Amygdala (tissue), 56 donors: ENCODE results near the gene ANKRD34A.
A peak's percentile ranks its signal among the peaks of the same experiment; 100 is the strongest.

Experiments used
- DNase-seq, 56 donors: peaks; one replicate each; lab custom pipeline; 2025; lab: John Stamatoyannopoulos, UW

The ANKRD34A gene

GRCh38 chr1:145991735-145992412 lies 27.5 kb upstream of the ANKRD34A start:
- DNase-seq, result no peak

GRCh38 chr1:145990249-145990855 lies 26.0 kb upstream of the ANKRD34A start:
- no peak for DNase-seq

GRCh38 chr1:145988773-145989172 lies 24.4 kb upstream of the ANKRD34A start:
- no peak for DNase-seq

- DNase-seq, result no peak
These were observed 23.6 kb upstream of the ANKRD34A start for GRCh38 chr1:145987926-145988325.

- DNase-seq, result no peak
These were observed 22.2 kb upstream of the ANKRD34A start for GRCh38 chr1:145986551-145986950.

GRCh38 chr1:145985502-145986439 lies 21.4 kb upstream of the ANKRD34A start:
- DNase-seq, result peak in 2 of 56 donors; percentile 12 to 18

- DNase-seq, result no peak
These were observed 20.7 kb upstream of the ANKRD34A start for GRCh38 chr1:145985129-145985501.

- DNase-seq, result no peak
These were observed 19.8 kb upstream of the ANKRD34A start for GRCh38 chr1:145983960-145984830.

- no peak for DNase-seq
These were observed 18.9 kb upstream of the ANKRD34A start for GRCh38 chr1:145983206-145983675.

- no peak for DNase-seq
These were observed 17.8 kb upstream of the ANKRD34A start for GRCh38 chr1:145982010-145982723.

GRCh38 chr1:145980457-145980994 lies 16.2 kb upstream of the ANKRD34A start:
- no peak for DNase-seq

- DNase-seq, result no peak
These were observed 15.5 kb upstream of the ANKRD34A start for GRCh38 chr1:145979746-145980456.

- peak; percentile 29 to 97 (median 86) for DNase-seq
These were observed 14.7 kb upstream of the ANKRD34A start for GRCh38 chr1:145978854-145979745.

- DNase-seq, result no peak
These were observed 14.1 kb upstream of the ANKRD34A start for GRCh38 chr1:145978471-145978853.

GRCh38 chr1:145977486-145978470 lies 13.4 kb upstream of the ANKRD34A start:
- peak in 47 of 56 donors; percentile 13 to 86 (median 50) for DNase-seq

- DNase-seq, result no peak
These were observed 12.6 kb upstream of the ANKRD34A start for GRCh38 chr1:145977016-145977415.
